T-cell (primary cell): Measurements from ENCODE around the gene HNRNPF. TPM values are rescaled to one million over a fixed set of nuclear protein-coding genes. Genes with fewer than 3 reads are reported as not detected.
A peak's percentile ranks its signal among the peaks of the same experiment; 100 is the strongest.
"Not testable (repeated sequence)": the region's sequence is repeated elsewhere in the genome, so short reads cannot be mapped to it uniquely, and the experiment has no call there.

Source experiments
- ATAC-seq, 4 experiments: fragments of 200-7000 bp in 3 of 4; fragments of 150-1000 bp in 1 of 4; cut with Tn5 transposase; replicated peaks in 1 of 4; 1 replicate in 3 of 4; 2 replicates in 1 of 4; pipeline ENCODE4 v1.10.0; 2021; ENCODE audit warnings: moderate library complexity in 3 of 4, mild to moderate bottlenecking in 2 of 4, moderate number of reproducible peaks in 1 of 4
- CTCF ChIA-PET, 2 donors: fragments of 300-600 bp; sonication (Branson Sonifier 250); formaldehyde crosslinking; loops; one replicate each; lab custom pipeline; 2022; ENCODE audit warnings: antibody characterized with exemption in 2 of 2; lab: Charles Lee
- POLR2A ChIA-PET, 2 donors: fragments of 300-600 bp; sonication (Branson Sonifier 250); formaldehyde crosslinking; loops; one replicate each; lab custom pipeline; 2022; ENCODE audit warnings: antibody characterized with exemption in 2 of 2; lab: Charles Lee
- DNase-seq, 35 experiments: peaks; one replicate each; pipeline versions ENCODE4 v3.0.0 to v3.0.0-alpha.2; 2013 to 2023
- H3K27ac ChIP-seq: one replicate; pipeline ENCODE4 v1.5.1; 2013; ENCODE audit warnings: low read length
- H3K27me3 ChIP-seq, 2 experiments: replicated peaks in 1 of 2; 1 replicate in 1 of 2; 2 replicates in 1 of 2; pipeline versions ENCODE4 v1.6.1 to v1.7.0; 2013; ENCODE audit warnings: low read length in 1 of 2, mixed read lengths in 1 of 2; ENCODE audit not compliant: control insufficient read depth in 2 of 2, insufficient read depth in 2 of 2; ENCODE audit errors: extremely low read depth in 1 of 2
- H3K36me3 ChIP-seq, 2 donors: 1 replicate in 1 of 2; 2 replicates in 1 of 2; pipeline versions ENCODE4 v1.6.1 to v1.7.0; 2013; ENCODE audit warnings: low read length in 1 of 2; ENCODE audit not compliant: control insufficient read depth in 2 of 2, insufficient read depth in 1 of 2; ENCODE audit errors: extremely low read depth in 1 of 2
- H3K4me1 ChIP-seq, 2 experiments: 1 replicate in 1 of 2; 2 replicates in 1 of 2; pipeline versions ENCODE4 v1.6.1 to v1.7.0; 2013; ENCODE audit warnings: low read length in 2 of 2, mixed read lengths in 1 of 2; ENCODE audit not compliant: insufficient read depth in 2 of 2, control insufficient read depth in 1 of 2; ENCODE audit errors: extremely low read depth in 1 of 2
- H3K4me3 ChIP-seq, 2 donors: 1 replicate in 1 of 2; 2 replicates in 1 of 2; pipeline versions ENCODE4 v1.5.1 to v1.7.0; 2013; ENCODE audit warnings: mild to moderate bottlenecking in 2 of 2, low read length in 1 of 2, moderate library complexity in 1 of 2; ENCODE audit not compliant: control insufficient read depth in 1 of 2; ENCODE audit errors: extremely low read depth in 1 of 2
- H3K9me3 ChIP-seq: 2 replicates; pipeline ENCODE4 v1.7.0; 2013
- H3K27ac Mint-ChIP-seq, 2 donors: one replicate each; pipeline ENCODE4 v1.8.0; 2020 to 2021; ENCODE audit warnings: mild to moderate bottlenecking in 2 of 2, mixed read lengths in 2 of 2
- H3K27me3 Mint-ChIP-seq, 2 donors: one replicate each; pipeline ENCODE4 v1.8.0; 2021 to 2022; ENCODE audit warnings: mixed read lengths in 2 of 2
- H3K36me3 Mint-ChIP-seq: one replicate; pipeline ENCODE4 v1.8.0; 2021; ENCODE audit warnings: mixed read lengths
- H3K4me1 Mint-ChIP-seq, 3 donors: one replicate each; pipeline ENCODE4 v1.8.0; 2020 to 2022; ENCODE audit warnings: mixed read lengths in 3 of 3, mild to moderate bottlenecking in 1 of 3
- H3K4me3 Mint-ChIP-seq, 3 donors: one replicate each; pipeline ENCODE4 v1.8.0; 2020 to 2022; ENCODE audit warnings: mild to moderate bottlenecking in 3 of 3, mixed read lengths in 3 of 3, moderate library complexity in 3 of 3
- H3K9me3 Mint-ChIP-seq, 3 donors: one replicate each; pipeline ENCODE4 v1.8.0; 2020 to 2022; ENCODE audit warnings: mixed read lengths in 3 of 3
- WGBS: methylation state at CpG from one replicate; pipeline ENCODE4 v1.1.5; 2013; ENCODE audit warnings: missing lambda C conversion rate; ENCODE audit not compliant: insufficient coverage; 5-methylcytosine and 5-hydroxymethylcytosine counted together
- total RNA-seq, 35 experiments: library from RNA in 6 of 35; stranded (reverse) in 6 of 35; fragments of 120-200 nt in 1 of 35; gene quantifications; one replicate each; pipeline versions ENCODE4 v1.2.1 to v1.2.4 and lab custom pipeline; 2013 to 2026

Gene HNRNPF
- total RNA-seq, 5 donors from 2014 or later (not counting 1 experiment from before 2014, with no cell fraction given): 124 to 224 (median 206) TPM

GRCh38 chr10:43426476-43426875, 17.5 kb upstream of the HNRNPF start:
- WGBS: 91% methylated on average over 6 of the region's 12 CpGs
- ATAC-seq, H3K4me3 Mint-ChIP-seq, POLR2A ChIA-PET, H3K27me3 Mint-ChIP-seq, DNase-seq, H3K4me3 ChIP-seq, H3K9me3 Mint-ChIP-seq, H3K36me3 ChIP-seq, H3K27ac ChIP-seq, H3K9me3 ChIP-seq, H3K27me3 ChIP-seq, H3K36me3 Mint-ChIP-seq: not testable (repeated sequence)
- CTCF ChIA-PET: interaction anchor here in 1 of 2 donors (0.6 kb wide), 1 partner anchor 25 kb away, joined by 4 read pairs; no protein-coding TSS in a partner anchor
- peaks cover 6 to 26% of the 10 kb centered on the region in 2 experiments for H3K4me1 ChIP-seq
- Mint-ChIP-seq H3K4me1 (peaks cover 19 to 27% (median 22%) of the 10 kb centered on the region in 3 donors), H3K27ac (peak overlapping the region in 1 of 2 donors; percentile 11)

- peaks cover 6 to 44% of the 10 kb centered on the region in 2 experiments for H3K4me1 ChIP-seq
- DNase-seq (no peak), ATAC-seq (no peak)
- peaks cover 37 to 43% (median 38%) of the 10 kb centered on the region in 3 donors for H3K4me1 Mint-ChIP-seq
- no peaks in the 10 kb centered on the region for H3K36me3 ChIP-seq
- no peaks in the 10 kb centered on the region for H3K9me3 ChIP-seq
- no peaks in the 10 kb centered on the region for H3K9me3 Mint-ChIP-seq
- H3K4me3 Mint-ChIP-seq: no peak overlapping the region
- ChIA-PET CTCF (no interaction called here), POLR2A (no interaction called here)
- H3K27me3 ChIP-seq: no peaks in the 10 kb centered on the region
- no peaks in the 10 kb centered on the region for H3K36me3 Mint-ChIP-seq
- no peak overlapping the region for H3K27ac ChIP-seq
- H3K27ac Mint-ChIP-seq: no peak overlapping the region
- WGBS: no CpG with 5 or more reads among the region's 6 CpGs
- no peak overlapping the region for H3K4me3 ChIP-seq
- no peaks in the 10 kb centered on the region for H3K27me3 Mint-ChIP-seq
These were observed 15.4 kb upstream of the HNRNPF start for GRCh38 chr10:43424416-43424815.

- H3K36me3 ChIP-seq, ATAC-seq, H3K36me3 Mint-ChIP-seq, H3K4me3 ChIP-seq, H3K9me3 ChIP-seq, POLR2A ChIA-PET, H3K27ac ChIP-seq, H3K27me3 Mint-ChIP-seq, H3K9me3 Mint-ChIP-seq, H3K27me3 ChIP-seq, DNase-seq: not testable (repeated sequence)
- Mint-ChIP-seq H3K4me1 (peaks cover 47 to 49% (median 48%) of the 10 kb centered on the region in 3 donors), H3K27ac (peak overlapping the region; percentile 46 to 71), H3K4me3 (peak overlapping the region; percentile 40 to 96 (median 56))
- peaks cover 4 to 60% of the 10 kb centered on the region in 2 experiments for H3K4me1 ChIP-seq
- no CpG with 5 or more reads among the region's 4 CpGs for WGBS
- CTCF ChIA-PET: interaction anchor here in 1 of 2 donors (0.6 kb wide), 1 partner anchor 14 kb away, joined by 4 read pairs; no protein-coding TSS in a partner anchor
These were observed 13.0 kb upstream of the HNRNPF start for GRCh38 chr10:43421944-43422343.

- peaks cover 47 to 48% (median 47%) of the 10 kb centered on the region in 3 donors for H3K4me1 Mint-ChIP-seq
- Histone ChIP-seq H3K27ac (peak overlapping the region; percentile 93), H3K36me3 (no peaks in the 10 kb centered on the region), H3K4me1 (peaks cover 4 to 57% of the 10 kb centered on the region in 2 experiments), H3K4me3 (no peak overlapping the region), H3K27me3 (no peaks in the 10 kb centered on the region), H3K9me3 (no peaks in the 10 kb centered on the region)
- CTCF ChIA-PET: interaction anchor here in 1 of 2 donors (0.6 kb wide), 1 partner anchor 14 kb away, joined by 4 read pairs; no protein-coding TSS in a partner anchor
- H3K27ac Mint-ChIP-seq: peak overlapping the region; percentile 50 to 71
- POLR2A ChIA-PET: interaction anchor here in 1 of 2 donors (0.6 kb wide), 1 partner anchor 14 kb away, joined by 3 read pairs; no protein-coding TSS in a partner anchor
- H3K4me3 Mint-ChIP-seq: peak overlapping the region; percentile 40 to 96 (median 56)
- ATAC-seq: no peak
- 100% methylated on average over 3 of the region's 6 CpGs for WGBS
- no peaks in the 10 kb centered on the region for H3K9me3 Mint-ChIP-seq
- no peak for DNase-seq
- H3K27me3 Mint-ChIP-seq: no peaks in the 10 kb centered on the region
- no peaks in the 10 kb centered on the region for H3K36me3 Mint-ChIP-seq
These were observed 12.5 kb upstream of the HNRNPF start for GRCh38 chr10:43421519-43421918.

- Mint-ChIP-seq H3K27me3 (no peaks in the 10 kb centered on the region), H3K9me3 (no peaks in the 10 kb centered on the region), H3K4me1 (peaks cover 45 to 47% (median 46%) of the 10 kb centered on the region in 3 donors), H3K4me3 (peak overlapping the region; percentile 88 to 96 (median 89)), H3K27ac (peak overlapping the region; percentile 96), H3K36me3 (no peaks in the 10 kb centered on the region)
- Histone ChIP-seq H3K36me3 (no peaks in the 10 kb centered on the region), H3K27me3 (no peaks in the 10 kb centered on the region), H3K27ac (peak overlapping the region; percentile 93), H3K4me3 (peak overlapping the region; percentile 66 to 74), H3K4me1 (peaks cover 4 to 54% of the 10 kb centered on the region in 2 experiments), H3K9me3 (no peaks in the 10 kb centered on the region)
- DNase-seq (no peak), ATAC-seq (no peak)
- ChIA-PET CTCF (interaction anchor here in 1 of 2 donors (0.5 kb wide), 1 partner anchor 28 kb away, joined by 4 read pairs; no protein-coding TSS in a partner anchor), POLR2A (interaction anchor here (0.5 to 0.6 kb wide), 2 partner anchors 15 to 27 kb away, joined by 3 read pairs; no protein-coding TSS in a partner anchor)
- no CpG with 5 or more reads among the region's 4 CpGs for WGBS
These were observed 12.2 kb upstream of the HNRNPF start for GRCh38 chr10:43421201-43421507.

- under 1% methylated on average over 63 of the region's 63 CpGs for WGBS
- Mint-ChIP-seq H3K36me3 (no peaks in the 10 kb centered on the region), H3K27ac (peak overlapping the region; percentile 96), H3K4me1 (peaks cover 41 to 42% (median 41%) of the 10 kb centered on the region in 3 donors), H3K27me3 (no peaks in the 10 kb centered on the region), H3K9me3 (no peaks in the 10 kb centered on the region), H3K4me3 (peak overlapping the region; percentile 88 to 96 (median 89))
- H3K27ac ChIP-seq: peak overlapping the region; percentile 93
- POLR2A ChIA-PET: interaction anchor here in 1 of 2 donors (0.5 to 1.4 kb wide), 3 partner anchors 16 to 26 kb away, joined by 3 to 5 read pairs (median 4); partner anchors contain the start of gene ZNF487
- H3K4me1 ChIP-seq: peaks cover 2 to 48% of the 10 kb centered on the region in 2 experiments
- no peaks in the 10 kb centered on the region for H3K27me3 ChIP-seq
- no peaks in the 10 kb centered on the region for H3K9me3 ChIP-seq
- CTCF ChIA-PET: interaction anchor here (0.5 to 1.1 kb wide), 4 partner anchors 11 to 27 kb away, joined by 3 to 6 read pairs (median 4); no protein-coding TSS in a partner anchor
- ATAC-seq: peak; percentile 92 to 95 (median 93)
- peak overlapping the region; percentile 66 to 74 for H3K4me3 ChIP-seq
- peak; percentile 65 to 91 (median 78) for DNase-seq
- no peaks in the 10 kb centered on the region for H3K36me3 ChIP-seq
These were observed 11.6 kb upstream of the HNRNPF start for GRCh38 chr10:43420369-43421200.
